ENCODE results near the gene TC2N.
"Not testable (repeated sequence)": the region's sequence is repeated elsewhere in the genome, so short reads cannot be mapped to it uniquely, and the experiment has no call there.

Gene TC2N

DNA sequence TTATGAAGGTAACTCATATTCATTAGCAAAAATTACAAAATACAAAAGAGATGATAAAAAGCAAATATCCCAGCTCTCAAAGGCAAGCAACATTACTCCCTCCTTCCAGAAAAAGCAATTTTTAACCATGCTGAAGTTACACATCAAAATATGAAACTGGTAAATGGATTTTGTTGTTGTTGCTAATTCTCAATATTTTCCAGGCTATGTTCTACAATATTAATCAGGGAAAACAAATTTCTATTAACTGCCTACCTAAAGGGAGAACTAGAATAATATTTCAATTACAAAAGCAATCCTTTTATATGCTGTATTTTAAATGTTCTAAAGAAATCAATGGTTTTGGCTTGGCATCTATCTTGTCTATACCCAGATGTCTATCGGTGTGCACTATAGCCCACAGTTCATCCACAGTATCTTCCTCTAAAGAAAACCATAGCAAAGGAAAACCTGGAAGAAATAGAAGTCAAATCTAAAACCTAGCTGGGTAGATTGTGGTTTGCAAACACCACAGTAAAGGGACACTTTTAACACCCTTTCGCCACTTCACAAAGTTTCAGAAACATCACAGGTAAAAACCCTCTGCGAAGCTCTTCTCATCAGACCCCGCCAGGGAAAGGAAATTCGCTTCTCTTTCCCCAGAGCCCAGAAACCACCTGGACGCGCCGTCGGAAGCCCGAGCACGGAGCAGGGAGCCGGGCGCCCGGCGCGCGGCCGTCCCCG is 32.0 kb downstream of the TC2N start:
- DNase-seq (ENCODE audit: low read depth in 1 of 2, low spot score in 1 of 2), result no peak

DNA sequence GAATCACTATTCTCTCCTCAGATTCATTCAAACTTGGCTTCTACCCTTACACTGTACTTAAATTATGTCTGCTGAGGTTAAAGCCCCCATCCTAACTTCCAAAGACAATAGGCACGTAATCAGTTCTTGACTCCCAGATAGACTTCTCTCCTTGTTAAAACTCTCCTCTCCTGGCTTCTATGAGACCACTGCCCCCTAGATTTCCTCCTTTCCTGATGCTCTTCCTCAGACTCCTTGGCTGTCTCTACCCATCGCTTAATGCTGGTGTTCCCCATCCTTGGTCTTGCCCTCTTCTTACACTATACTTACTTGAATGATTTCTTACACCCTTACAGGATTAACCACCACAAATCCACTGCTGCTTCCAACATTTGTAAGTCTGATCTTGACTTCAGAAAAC is 32.8 kb downstream of the TC2N start:
- no peak for DNase-seq (ENCODE audit: low read depth in 1 of 2, low spot score in 1 of 2)

DNA sequence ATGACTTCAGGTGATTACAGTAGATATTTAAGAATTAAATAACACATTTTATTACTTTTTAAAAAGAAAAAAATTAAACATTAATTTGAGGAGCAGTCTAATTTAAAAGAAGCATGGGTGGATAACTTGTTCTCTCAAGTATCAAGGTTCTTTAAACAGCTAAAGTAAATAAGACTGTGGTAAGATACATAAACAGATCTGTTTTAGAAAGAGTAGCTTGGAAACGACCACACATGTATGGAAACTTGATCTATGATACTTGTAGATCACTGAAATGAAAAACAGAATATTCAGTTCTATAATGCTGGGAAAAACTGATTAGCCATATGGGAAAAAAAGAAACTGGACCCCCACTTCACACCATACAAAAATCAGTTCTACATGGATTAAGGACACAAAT is 36.0 kb downstream of the TC2N start:
- no peak for DNase-seq (ENCODE audit: low read depth in 1 of 2, low spot score in 1 of 2)

- no peak for DNase-seq (ENCODE audit: low read depth in 1 of 2, low spot score in 1 of 2)
These were observed 36.6 kb downstream of the TC2N start for GRCh38 chr14:91830777-91831176.

GRCh38 chr14:91829511-91829910 is 37.8 kb downstream of the TC2N start:
- DNase-seq (ENCODE audit: low read depth in 1 of 2, low spot score in 1 of 2), result no peak

DNA sequence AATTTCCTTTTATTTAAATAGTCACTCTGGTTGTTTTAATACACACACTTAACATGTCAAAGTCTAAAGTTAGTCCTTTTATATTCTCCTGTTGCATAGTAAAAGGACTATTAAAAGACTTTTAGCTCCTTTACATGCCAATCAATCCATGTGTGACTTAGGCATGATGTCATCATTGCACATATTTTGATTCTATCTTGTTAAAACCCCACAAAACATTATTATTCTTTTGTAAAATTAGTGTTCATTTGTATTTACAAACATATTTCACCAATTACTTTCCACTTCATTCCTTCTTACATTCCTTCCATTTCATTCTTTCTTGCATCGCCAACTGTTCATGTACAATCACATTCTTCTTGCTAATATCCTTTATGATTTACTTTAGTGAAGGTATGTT is 39.6 kb downstream of the TC2N start:
- no peak for DNase-seq (ENCODE audit: low read depth in 1 of 2, low spot score in 1 of 2)

GRCh38 chr14:91817566-91818325 is 49.6 kb downstream of the TC2N start:
- no peak for DNase-seq (ENCODE audit: low read depth in 1 of 2, low spot score in 1 of 2)

GRCh38 chr14:91814317-91814716 is 53.0 kb downstream of the TC2N start:
- no peak for DNase-seq (ENCODE audit: low read depth in 1 of 2, low spot score in 1 of 2)

DNA sequence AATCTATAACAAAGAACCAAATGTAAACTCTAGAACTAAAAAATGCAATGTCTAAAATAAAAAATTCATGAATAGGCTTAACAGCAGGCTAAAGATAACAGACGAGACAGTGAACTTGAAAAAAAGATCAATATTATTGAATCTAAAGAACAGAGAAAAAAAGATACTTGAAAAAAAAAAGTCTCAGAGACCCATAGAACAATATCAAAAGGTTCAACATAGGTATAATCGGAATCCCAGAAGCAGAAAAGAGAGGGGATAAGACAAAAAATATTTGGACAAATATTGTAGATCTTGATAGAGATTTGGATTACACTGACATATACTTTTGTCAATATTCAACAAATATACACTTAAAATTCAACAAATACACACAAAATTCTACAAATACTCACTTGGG is 56.6 kb downstream of the TC2N start:
- no peak for DNase-seq (ENCODE audit: low read depth in 1 of 2, low spot score in 1 of 2)

DNA sequence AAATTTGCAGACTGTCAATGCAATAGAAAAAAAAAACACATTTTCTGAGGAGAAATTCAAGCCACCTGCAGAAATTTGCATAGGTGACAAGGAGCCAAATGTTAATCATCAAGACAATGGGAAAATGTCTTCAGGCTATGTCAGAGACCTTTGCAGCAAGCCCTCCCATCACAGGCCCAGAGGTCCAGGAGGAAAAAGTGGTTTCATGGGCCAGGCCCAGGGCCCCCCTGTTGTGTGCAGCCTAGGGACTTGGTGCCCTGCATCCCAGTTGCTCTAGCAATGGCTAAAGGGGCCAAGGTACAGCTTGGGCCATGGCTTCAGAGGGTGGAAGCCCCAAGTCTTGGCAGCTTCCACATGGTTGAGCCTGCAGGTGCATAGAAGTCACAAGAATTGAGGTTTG is 60.6 kb downstream of the TC2N start:
- DNase-seq (ENCODE audit: low read depth in 1 of 2, low spot score in 1 of 2), result no peak

DNA sequence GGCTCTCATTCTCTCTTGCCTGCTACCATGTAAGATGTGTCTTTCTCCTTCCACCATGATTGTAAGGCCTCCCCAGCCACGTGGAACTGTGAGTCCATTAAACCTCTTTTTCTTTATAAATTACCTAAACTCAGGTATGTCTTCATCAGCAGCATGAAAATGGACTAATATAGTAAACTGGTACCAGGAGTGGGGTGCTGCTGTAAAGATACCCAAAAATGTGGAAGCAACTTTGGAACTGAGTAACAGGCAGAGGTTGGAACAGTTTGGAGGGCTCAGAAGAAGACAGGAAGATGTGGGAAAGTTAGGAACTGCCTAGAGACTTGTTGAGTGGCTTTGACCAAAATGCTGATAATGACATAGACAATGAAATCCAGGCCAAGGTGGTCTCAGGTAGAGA is 61.2 kb downstream of the TC2N start:
- DNase-seq (ENCODE audit: low read depth in 1 of 2, low spot score in 1 of 2), result not testable (repeated sequence)

GRCh38 chr14:91805659-91806058 is 61.7 kb downstream of the TC2N start:
- DNase-seq (ENCODE audit: low read depth in 1 of 2, low spot score in 1 of 2), result no peak

GRCh38 chr14:91801358-91801757 is 66.0 kb downstream of the TC2N start:
- DNase-seq (ENCODE audit: low read depth in 1 of 2, low spot score in 1 of 2), result no peak

DNA sequence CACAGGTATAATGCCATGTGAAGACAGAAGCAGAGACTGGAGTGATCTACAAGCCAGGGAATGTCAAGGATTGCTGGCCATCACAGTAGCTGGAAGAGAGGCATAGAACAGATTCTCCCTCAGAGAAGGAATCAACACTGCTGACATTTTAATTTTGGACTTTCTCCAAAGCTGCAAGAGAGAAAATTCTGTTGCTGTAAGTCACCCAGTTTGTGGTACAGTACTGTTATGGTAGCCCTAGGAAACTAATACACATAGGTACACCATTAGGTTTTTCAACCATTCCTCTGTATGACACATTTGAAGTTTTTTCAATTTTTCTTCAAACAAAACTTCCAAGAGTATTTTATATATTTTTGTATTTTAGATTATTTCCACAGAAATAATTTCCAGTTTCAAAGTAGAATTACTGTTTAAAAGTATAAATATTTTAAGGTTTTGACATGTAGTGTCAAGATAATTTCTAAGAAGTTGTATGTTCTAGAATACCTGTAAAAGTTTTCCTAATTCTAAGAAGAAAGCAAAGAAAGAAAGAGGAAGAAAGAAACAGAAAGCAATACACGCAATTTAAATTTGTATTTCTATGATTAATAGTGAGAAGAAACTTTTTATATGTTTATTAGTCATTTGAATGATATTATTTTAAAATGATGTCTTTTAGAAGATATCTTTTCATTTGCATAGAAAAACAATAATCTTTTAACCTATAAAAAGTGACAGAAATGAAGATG is 70.6 kb downstream of the TC2N start:
- no peak for DNase-seq (ENCODE audit: low read depth in 1 of 2, low spot score in 1 of 2)

GRCh38 chr14:91793704-91794103 is 73.6 kb downstream of the TC2N start:
- no peak for DNase-seq (ENCODE audit: low read depth in 1 of 2, low spot score in 1 of 2)

- no peak for DNase-seq (ENCODE audit: low read depth in 1 of 2, low spot score in 1 of 2)
These were observed 81.1 kb downstream of the TC2N start for GRCh38 chr14:91786188-91786587.

DNA sequence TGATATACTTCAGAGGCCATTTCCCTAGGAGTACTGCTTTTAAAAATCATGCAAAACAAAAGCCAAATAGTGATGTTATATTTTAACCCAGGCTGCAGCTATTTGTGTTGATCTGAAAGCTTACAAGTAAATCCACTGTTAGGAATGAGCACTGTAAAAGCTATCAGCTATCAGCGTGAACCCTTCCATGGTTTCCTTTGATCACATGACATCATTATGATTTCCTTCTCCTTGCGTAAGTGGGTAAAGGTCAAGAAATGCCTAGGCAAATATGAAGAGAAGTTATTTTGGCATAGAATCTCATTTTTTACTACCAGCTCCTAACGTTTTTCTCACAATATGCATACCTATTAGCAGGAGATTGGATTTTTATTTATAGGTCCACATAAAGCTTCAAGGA is 86.9 kb downstream of the TC2N start:
- no peak for DNase-seq (ENCODE audit: low read depth in 1 of 2, low spot score in 1 of 2)

- no peak for DNase-seq (ENCODE audit: low read depth in 1 of 2, low spot score in 1 of 2)
These were observed 89.1 kb downstream of the TC2N start for GRCh38 chr14:91778217-91778616.

- DNase-seq (ENCODE audit: low read depth in 1 of 2, low spot score in 1 of 2), result no peak
These were observed 92.9 kb downstream of the TC2N start for GRCh38 chr14:91774140-91775096.

GRCh38 chr14:91770185-91770584 is 97.2 kb downstream of the TC2N start:
- DNase-seq (ENCODE audit: low read depth in 1 of 2, low spot score in 1 of 2), result no peak
